Stimulated activated CD4-positive, alpha-beta T cell treated with anti-CD3 and anti-CD28 coated beads, TNF-alpha, amount 100 ng/mL, for 48 hours (primary cell): ENCODE data around the gene GPR132.
"Not testable (repeated sequence)": the region's sequence is repeated elsewhere in the genome, so short reads cannot be mapped to it uniquely, and the experiment has no call there.

Source experiments
- DNase-seq, 3 donors: peaks; one replicate each; pipeline ENCODE4 v3.0.0-alpha.2; 2020; ENCODE audit warnings: low read depth in 3 of 3

Gene GPR132

GRCh38 chr14:105065280-105066228 lies at the start of gene GPR132:
GPR132 (minus strand) TSS chr14:105065430; CDS start chr14:105055420, 10,010 bp downstream.
- DNase-seq, result peak; percentile 68 to 84 (median 79)

GRCh38 chr14:105109243-105109642 lies 44.0 kb upstream of the GPR132 start:
- DNase-seq, result not testable (repeated sequence)

- no peak for DNase-seq
Measured at GRCh38 chr14:105108516-105108864, 43.3 kb upstream of the GPR132 start.

- DNase-seq, result no peak
Measured at GRCh38 chr14:105107781-105108515, 42.7 kb upstream of the GPR132 start.

- DNase-seq, result no peak
Measured at GRCh38 chr14:105107351-105107750, 42.1 kb upstream of the GPR132 start.

GRCh38 chr14:105105158-105105557 lies 39.9 kb upstream of the GPR132 start:
- no peak for DNase-seq

GRCh38 chr14:105102893-105103292 lies 37.7 kb upstream of the GPR132 start:
- DNase-seq, result no peak

- no peak for DNase-seq
Measured at GRCh38 chr14:105102361-105102870, 37.2 kb upstream of the GPR132 start.

GRCh38 chr14:105100910-105101309 lies 35.7 kb upstream of the GPR132 start:
- DNase-seq, result no peak

GRCh38 chr14:105099778-105100177 lies 34.5 kb upstream of the GPR132 start:
- no peak for DNase-seq

- DNase-seq, result no peak
Measured at GRCh38 chr14:105098316-105098715, 33.1 kb upstream of the GPR132 start.

- no peak for DNase-seq
Measured at GRCh38 chr14:105097794-105098127, 32.5 kb upstream of the GPR132 start.

GRCh38 chr14:105096206-105096875 lies 31.1 kb upstream of the GPR132 start:
- DNase-seq, result no peak

- DNase-seq, result no peak
Measured at GRCh38 chr14:105095236-105095805, 30.1 kb upstream of the GPR132 start.

- no peak for DNase-seq
Measured at GRCh38 chr14:105094193-105094907, 29.1 kb upstream of the GPR132 start.

GRCh38 chr14:105093431-105094192 lies 28.4 kb upstream of the GPR132 start:
- peak; percentile 60 to 81 (median 65) for DNase-seq

- peak in 1 of 3 donors; percentile 60 for DNase-seq
Measured at GRCh38 chr14:105093038-105093430, 27.8 kb upstream of the GPR132 start.

GRCh38 chr14:105092171-105093037 lies 27.2 kb upstream of the GPR132 start:
- no peak for DNase-seq

- DNase-seq, result no peak
Measured at GRCh38 chr14:105091517-105092170, 26.4 kb upstream of the GPR132 start.
